ENCODE results near the gene THSD4.

Gene THSD4

DNA sequence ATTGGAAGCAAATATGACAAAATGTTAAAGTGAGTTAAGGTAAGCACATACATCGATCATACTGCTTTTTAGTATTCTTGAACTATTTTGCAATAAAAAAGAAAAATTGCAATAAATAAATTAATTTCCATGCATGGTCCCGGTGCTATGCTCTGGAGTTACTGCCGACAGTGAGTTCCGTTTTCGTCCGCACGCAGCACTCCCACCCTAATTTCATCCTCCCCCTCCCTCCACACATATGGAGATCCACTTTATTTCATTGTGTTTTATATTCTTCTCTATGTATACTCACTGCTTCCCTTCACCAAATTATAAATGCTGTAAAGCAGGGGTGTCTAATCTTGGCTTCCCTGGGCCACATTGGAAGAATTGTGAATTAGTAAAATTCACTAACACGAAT, 247.3 kb downstream of the THSD4 start:
- H3K4me3 ChIP-seq (replicated peaks; ENCODE audit: insufficient read depth, low read length): no peak overlapping the region
- DNase-seq (ENCODE audit: low read depth in 1 of 2, low spot score in 1 of 2): no peak
- no peaks in the 10 kb centered on the region for H3K27me3 ChIP-seq (ENCODE audit: insufficient read depth, poor library complexity, severe bottlenecking)
- TF ChIP-seq, protein P1, sequence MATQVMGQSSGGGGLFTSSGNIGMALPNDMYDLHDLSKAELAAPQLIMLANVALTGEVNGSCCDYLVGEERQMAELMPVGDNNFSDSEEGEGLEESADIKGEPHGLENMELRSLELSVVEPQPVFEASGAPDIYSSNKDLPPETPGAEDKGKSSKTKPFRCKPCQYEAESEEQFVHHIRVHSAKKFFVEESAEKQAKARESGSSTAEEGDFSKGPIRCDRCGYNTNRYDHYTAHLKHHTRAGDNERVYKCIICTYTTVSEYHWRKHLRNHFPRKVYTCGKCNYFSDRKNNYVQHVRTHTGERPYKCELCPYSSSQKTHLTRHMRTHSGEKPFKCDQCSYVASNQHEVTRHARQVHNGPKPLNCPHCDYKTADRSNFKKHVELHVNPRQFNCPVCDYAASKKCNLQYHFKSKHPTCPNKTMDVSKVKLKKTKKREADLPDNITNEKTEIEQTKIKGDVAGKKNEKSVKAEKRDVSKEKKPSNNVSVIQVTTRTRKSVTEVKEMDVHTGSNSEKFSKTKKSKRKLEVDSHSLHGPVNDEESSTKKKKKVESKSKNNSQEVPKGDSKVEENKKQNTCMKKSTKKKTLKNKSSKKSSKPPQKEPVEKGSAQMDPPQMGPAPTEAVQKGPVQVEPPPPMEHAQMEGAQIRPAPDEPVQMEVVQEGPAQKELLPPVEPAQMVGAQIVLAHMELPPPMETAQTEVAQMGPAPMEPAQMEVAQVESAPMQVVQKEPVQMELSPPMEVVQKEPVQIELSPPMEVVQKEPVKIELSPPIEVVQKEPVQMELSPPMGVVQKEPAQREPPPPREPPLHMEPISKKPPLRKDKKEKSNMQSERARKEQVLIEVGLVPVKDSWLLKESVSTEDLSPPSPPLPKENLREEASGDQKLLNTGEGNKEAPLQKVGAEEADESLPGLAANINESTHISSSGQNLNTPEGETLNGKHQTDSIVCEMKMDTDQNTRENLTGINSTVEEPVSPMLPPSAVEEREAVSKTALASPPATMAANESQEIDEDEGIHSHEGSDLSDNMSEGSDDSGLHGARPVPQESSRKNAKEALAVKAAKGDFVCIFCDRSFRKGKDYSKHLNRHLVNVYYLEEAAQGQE (IDR thresholded peaks at IDR 0.05; ENCODE audit: insufficient replicate concordance, low read depth): no peak
- TF ChIP-seq SPI1 (IDR thresholded peaks at IDR 0.05; ENCODE audit: borderline replicate concordance, low read depth) (no peak), GABPA (IDR thresholded peaks at IDR 0.05; ENCODE audit: low read depth) (no peak), POLR2AphosphoS5 (IDR thresholded peaks at IDR 0.05; ENCODE audit: low read depth) (no peak)
- TF ChIP-seq, protein P2, sequence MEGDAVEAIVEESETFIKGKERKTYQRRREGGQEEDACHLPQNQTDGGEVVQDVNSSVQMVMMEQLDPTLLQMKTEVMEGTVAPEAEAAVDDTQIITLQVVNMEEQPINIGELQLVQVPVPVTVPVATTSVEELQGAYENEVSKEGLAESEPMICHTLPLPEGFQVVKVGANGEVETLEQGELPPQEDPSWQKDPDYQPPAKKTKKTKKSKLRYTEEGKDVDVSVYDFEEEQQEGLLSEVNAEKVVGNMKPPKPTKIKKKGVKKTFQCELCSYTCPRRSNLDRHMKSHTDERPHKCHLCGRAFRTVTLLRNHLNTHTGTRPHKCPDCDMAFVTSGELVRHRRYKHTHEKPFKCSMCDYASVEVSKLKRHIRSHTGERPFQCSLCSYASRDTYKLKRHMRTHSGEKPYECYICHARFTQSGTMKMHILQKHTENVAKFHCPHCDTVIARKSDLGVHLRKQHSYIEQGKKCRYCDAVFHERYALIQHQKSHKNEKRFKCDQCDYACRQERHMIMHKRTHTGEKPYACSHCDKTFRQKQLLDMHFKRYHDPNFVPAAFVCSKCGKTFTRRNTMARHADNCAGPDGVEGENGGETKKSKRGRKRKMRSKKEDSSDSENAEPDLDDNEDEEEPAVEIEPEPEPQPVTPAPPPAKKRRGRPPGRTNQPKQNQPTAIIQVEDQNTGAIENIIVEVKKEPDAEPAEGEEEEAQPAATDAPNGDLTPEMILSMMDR (IDR thresholded peaks at IDR 0.05; ENCODE audit: insufficient read depth, low read length): no peak
- no peak overlapping the region for H3K27ac ChIP-seq (replicated peaks)

DNA sequence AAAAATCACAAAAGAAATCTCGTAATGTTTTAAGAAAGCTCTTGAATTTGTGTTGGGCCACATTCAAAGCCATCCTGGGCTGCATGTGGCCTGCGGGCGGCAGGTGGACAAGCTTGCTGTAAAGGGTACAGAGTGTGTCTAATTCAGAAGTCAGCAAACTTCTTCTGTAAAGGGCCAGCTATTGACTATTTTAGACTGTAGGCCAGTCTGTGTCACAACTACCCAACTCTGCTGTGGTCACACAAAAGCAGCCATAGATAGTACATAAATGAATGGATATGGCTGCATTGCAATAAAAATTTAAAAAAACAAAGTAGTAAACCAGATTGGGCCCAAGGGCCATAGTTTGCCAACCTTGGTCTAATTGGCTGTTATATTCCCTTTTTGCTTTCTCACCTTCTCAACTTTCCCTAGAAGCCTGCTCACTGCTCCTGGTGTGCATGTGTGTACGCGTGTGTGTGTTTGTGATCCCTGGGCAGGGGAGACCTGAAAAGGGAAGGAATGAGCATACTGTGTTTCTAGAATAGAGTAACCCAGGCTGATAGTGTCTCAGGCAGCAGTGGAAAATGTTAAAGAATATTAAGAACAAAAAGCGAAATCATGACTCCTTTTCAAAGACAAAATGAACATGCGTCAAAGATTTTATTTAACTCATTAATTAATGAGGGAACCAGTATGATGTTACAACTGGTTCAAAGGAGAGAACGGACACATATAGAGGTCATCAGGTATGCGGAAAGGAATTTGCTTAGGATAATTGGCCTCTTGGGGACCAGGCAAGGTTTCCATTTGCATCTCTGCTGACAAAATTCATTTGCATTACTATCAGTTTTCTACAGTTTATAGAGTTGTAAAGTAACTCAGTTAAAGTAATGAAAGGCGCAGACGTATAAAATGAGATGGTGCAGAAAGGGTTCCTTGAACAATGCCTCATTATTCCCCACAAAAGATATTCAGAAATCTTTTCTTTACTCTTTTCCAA, 248.0 kb downstream of the THSD4 start:
- Histone ChIP-seq H3K27ac (replicated peaks) (no peak overlapping the region), H3K27me3 (ENCODE audit: insufficient read depth, poor library complexity, severe bottlenecking) (no peaks in the 10 kb centered on the region), H3K4me3 (replicated peaks; ENCODE audit: insufficient read depth, low read length) (no peak overlapping the region)
- DNase-seq (ENCODE audit: low read depth in 1 of 2, low spot score in 1 of 2): no peak
- TF ChIP-seq, protein P2 (IDR thresholded peaks at IDR 0.05; ENCODE audit: insufficient read depth, low read length): no peak
- no peak for TF ChIP-seq POLR2AphosphoS5 (IDR thresholded peaks at IDR 0.05; ENCODE audit: low read depth)
- TF ChIP-seq SPI1 (IDR thresholded peaks at IDR 0.05; ENCODE audit: borderline replicate concordance, low read depth): no peak
- no peak for TF ChIP-seq GABPA (IDR thresholded peaks at IDR 0.05; ENCODE audit: low read depth)
- TF ChIP-seq, protein P1 (IDR thresholded peaks at IDR 0.05; ENCODE audit: insufficient replicate concordance, low read depth): no peak

DNA sequence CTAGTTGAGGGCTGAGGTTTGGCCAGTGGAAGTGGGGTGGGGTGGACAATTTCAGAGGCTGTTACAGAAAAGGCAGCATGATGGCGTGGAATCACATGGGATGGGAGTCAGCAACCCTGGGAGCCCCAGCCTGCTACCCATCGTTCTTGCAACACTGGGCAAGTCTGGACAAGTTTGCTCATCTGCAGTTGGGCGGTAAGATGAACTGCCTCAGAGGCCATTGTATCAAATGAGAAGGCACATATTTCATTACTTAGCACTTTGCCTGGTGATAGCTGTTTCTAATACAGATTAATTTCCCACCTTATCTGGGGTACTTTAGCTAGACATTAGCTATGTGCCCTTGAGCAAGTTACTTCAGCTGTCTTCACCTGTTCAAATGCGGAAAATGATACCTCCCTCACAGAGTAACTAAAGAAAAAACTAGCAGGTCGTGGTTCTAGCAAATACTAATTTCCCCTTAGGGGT, 248.9 kb downstream of the THSD4 start:
- Histone ChIP-seq H3K27me3 (ENCODE audit: insufficient read depth, poor library complexity, severe bottlenecking) (no peaks in the 10 kb centered on the region), H3K4me3 (replicated peaks; ENCODE audit: insufficient read depth, low read length) (no peak overlapping the region), H3K27ac (replicated peaks) (no peak overlapping the region)
- no peak for DNase-seq (ENCODE audit: low read depth in 1 of 2, low spot score in 1 of 2)
- TF ChIP-seq GABPA (IDR thresholded peaks at IDR 0.05; ENCODE audit: low read depth) (no peak), POLR2AphosphoS5 (IDR thresholded peaks at IDR 0.05; ENCODE audit: low read depth) (no peak), SPI1 (IDR thresholded peaks at IDR 0.05; ENCODE audit: borderline replicate concordance, low read depth) (no peak)
- TF ChIP-seq, protein P2 (IDR thresholded peaks at IDR 0.05; ENCODE audit: insufficient read depth, low read length): no peak
- TF ChIP-seq, protein P1 (IDR thresholded peaks at IDR 0.05; ENCODE audit: insufficient replicate concordance, low read depth): no peak

All from HL-60 (cell line).